NCI-H526 (cell line): Measurements from ENCODE around the gene ARL3.

Experiments used
- DNase-seq, 2 experiments: peaks; one replicate each; lab custom pipeline; 2025; lab: John Stamatoyannopoulos, UW

Gene ARL3

GRCh38 chr10:102651455-102652169 is 62.6 kb downstream of the ARL3 start:
- DNase-seq, result no peak

GRCh38 chr10:102650655-102651454 is 63.3 kb downstream of the ARL3 start:
- no peak for DNase-seq

- DNase-seq, result no peak
Observed at GRCh38 chr10:102649797-102650654, 64.2 kb downstream of the ARL3 start.

GRCh38 chr10:102648889-102649796 is 65.1 kb downstream of the ARL3 start:
- no peak for DNase-seq

GRCh38 chr10:102648269-102648888 is 65.8 kb downstream of the ARL3 start:
- DNase-seq, result no peak

GRCh38 chr10:102647443-102648268 is 66.5 kb downstream of the ARL3 start:
- no peak for DNase-seq

GRCh38 chr10:102646610-102647442 is 67.4 kb downstream of the ARL3 start:
- peak; percentile 18 to 57 for DNase-seq

- DNase-seq, result peak in 1 of 2 experiments; percentile 48
Observed at GRCh38 chr10:102645741-102646609, 68.2 kb downstream of the ARL3 start.

GRCh38 chr10:102645388-102645740 is 68.8 kb downstream of the ARL3 start:
- DNase-seq, result peak; percentile 42 to 44

- peak; percentile 35 to 84 for DNase-seq
Observed at GRCh38 chr10:102644646-102645387, 69.4 kb downstream of the ARL3 start.

GRCh38 chr10:102644066-102644645 is 70.0 kb downstream of the ARL3 start, which contains the start of gene TRIM8:
Gene TRIM8 (plus strand): TSS chr10:102644479. CDS start chr10:102644618, 139 bp downstream.
- DNase-seq, result peak in 1 of 2 experiments; percentile 79

- peak; percentile 23 to 73 for DNase-seq
Observed at GRCh38 chr10:102643336-102644065, 70.7 kb downstream of the ARL3 start.

- DNase-seq, result peak in 1 of 2 experiments; percentile 59
Observed at GRCh38 chr10:102642736-102643335, 71.4 kb downstream of the ARL3 start.

GRCh38 chr10:102641880-102642735 is 72.1 kb downstream of the ARL3 start:
- peak; percentile 88 to 96 for DNase-seq

GRCh38 chr10:102641402-102641801 is 72.8 kb downstream of the ARL3 start:
- peak; percentile 36 to 56 for DNase-seq
